IMR-90 (cell line): ENCODE data around the gene OVOL3.
"Not testable (repeated sequence)": the region's sequence is repeated elsewhere in the genome, so short reads cannot be mapped to it uniquely, and the experiment has no call there.

ENCODE experiments used
- CHD1 ChIP-seq: IDR thresholded peaks from 2 replicates; pipeline ENCODE4 v1.6.1; 2012; ENCODE audit warnings: low read depth, low read length, improper control_type of control experiment
- CTCF ChIP-seq: conservative IDR thresholded peaks from 2 replicates; pipeline ENCODE4 v1.5.1; 2012; ENCODE audit warnings: mild to moderate bottlenecking, low read depth, low read length, improper control_type of control experiment
- FOS ChIP-seq: fragments of 150-350 bp; IDR thresholded peaks from 2 replicates; pipeline ENCODE4 v1.6.1; 2016; ENCODE audit warnings: low read depth, low read length
- MAZ ChIP-seq: IDR thresholded peaks from 2 replicates; pipeline ENCODE4 v1.6.1; 2012; ENCODE audit warnings: low read depth, mild to moderate bottlenecking, low read length, improper control_type of control experiment, moderate library complexity, borderline replicate concordance
- POLR2A ChIP-seq: IDR thresholded peaks from 2 replicates; pipeline ENCODE4 v1.6.1; 2012; ENCODE audit warnings: mild to moderate bottlenecking, low read depth, low read length
- RAD21 ChIP-seq: IDR thresholded peaks from 2 replicates; pipeline ENCODE4 v1.6.1; 2012; ENCODE audit warnings: low read length, improper control_type of control experiment
- RCOR1 ChIP-seq: IDR thresholded peaks from 2 replicates; pipeline ENCODE4 v1.6.1; 2012; ENCODE audit warnings: mild to moderate bottlenecking, low read length, improper control_type of control experiment; ENCODE audit not compliant: insufficient replicate concordance
- RFX5 ChIP-seq: IDR thresholded peaks from 2 replicates; pipeline ENCODE4 v1.8.0; 2012; ENCODE audit warnings: low read depth, mild to moderate bottlenecking, low read length, moderate library complexity
- SMC3 ChIP-seq: fragments of 150-350 bp; IDR thresholded peaks from 2 replicates; pipeline ENCODE4 v1.6.1; 2016; ENCODE audit warnings: low read depth, mild to moderate bottlenecking, antibody characterized with exemption, low read length, moderate library complexity

- not testable (repeated sequence) for TF ChIP-seq CTCF, CHD1, POLR2A, RAD21, SMC3, RFX5, FOS, MAZ, RCOR1
These were observed 23.9 kb downstream of the OVOL3 start for GRCh38 chr19:36134867-36135266.
